Measurements from ENCODE around the gene SPRR2E. TPM values are rescaled to one million over a fixed set of nuclear protein-coding genes. Genes with fewer than 3 reads are reported as not detected.
"Not testable (repeated sequence)": the region's sequence is repeated elsewhere in the genome, so short reads cannot be mapped to it uniquely, and the experiment has no call there.

The SPRR2E gene
- total RNA-seq, 1 donor from 2014 or later = not detected

GRCh38 chr1:153070243-153070642 is 24.1 kb downstream of the SPRR2E start:
- no peak for DNase-seq (ENCODE audit: low read depth)

GRCh38 chr1:153058826-153059784 is 35.2 kb downstream of the SPRR2E start:
- DNase-seq (ENCODE audit: low read depth) = no peak

GRCh38 chr1:153058154-153058553 is 36.2 kb downstream of the SPRR2E start:
- no peak for DNase-seq (ENCODE audit: low read depth)

GRCh38 chr1:153057375-153057774 is 37.0 kb downstream of the SPRR2E start, which contains the start of gene SPRR2A:
Gene SPRR2A (minus strand): TSS chr1:153057512. CDS start chr1:153056735, 777 bp downstream.
- no peak for DNase-seq (ENCODE audit: low read depth)

GRCh38 chr1:153056111-153056510 is 38.2 kb downstream of the SPRR2E start:
- DNase-seq (ENCODE audit: low read depth) = not testable (repeated sequence)

- DNase-seq (ENCODE audit: low read depth) = no peak
Observed at GRCh38 chr1:153049211-153049610, 45.1 kb downstream of the SPRR2E start.

Other genes starting within 250 kb of the SPRR2E start
- not detected in 2 replicates for gene LCE7A, start 234.5 kb downstream of the SPRR2E start, total RNA-seq
- gene SMCP, start 216.2 kb downstream of the SPRR2E start, total RNA-seq = not detected in 2 replicates
- gene IVL, start 186.0 kb downstream of the SPRR2E start, total RNA-seq = not detected in 2 replicates
- not detected in 2 replicates for gene SPRR5, start 147.3 kb downstream of the SPRR2E start, total RNA-seq
- gene SPRR4, start 123.9 kb downstream of the SPRR2E start, total RNA-seq = not detected in 2 replicates
- not detected in 2 replicates for gene SPRR1A, start 110.4 kb downstream of the SPRR2E start, total RNA-seq
- not detected in 2 replicates for gene SPRR3, start 92.8 kb downstream of the SPRR2E start, total RNA-seq
- gene SPRR1B, start 63.3 kb downstream of the SPRR2E start, total RNA-seq = not detected in 2 replicates
- gene SPRR2D, start 53.4 kb downstream of the SPRR2E start, total RNA-seq = not detected in 2 replicates
- gene SPRR2A, start 37.0 kb downstream of the SPRR2E start, total RNA-seq = not detected in 2 replicates
- not detected in 2 replicates for gene SPRR2B, start 22.9 kb downstream of the SPRR2E start, total RNA-seq
- gene SPRR2F, start 19.0 kb upstream of the SPRR2E start, total RNA-seq = not detected in 2 replicates
- not detected in 2 replicates for gene SPRR2G, start 56.4 kb upstream of the SPRR2E start, total RNA-seq
- gene LELP1, start 108.9 kb upstream of the SPRR2E start, total RNA-seq = not detected in 2 replicates
- gene PRR9, start 123.1 kb upstream of the SPRR2E start, total RNA-seq = not detected in 2 replicates
- not detected in 2 replicates for gene LORICRIN, start 165.2 kb upstream of the SPRR2E start, total RNA-seq
- not detected in 2 replicates for gene PGLYRP3, start 218.4 kb upstream of the SPRR2E start, total RNA-seq